Naive thymus-derived CD4-positive, alpha-beta T cell (primary cell): Measurements from ENCODE around the gene AKT3. TPM values are rescaled to one million over a fixed set of nuclear protein-coding genes. Genes with fewer than 3 reads are reported as not detected.
A peak's percentile ranks its signal among the peaks of the same experiment; 100 is the strongest.

Experiments used
- ATAC-seq: fragments of 150-1000 bp; cut with Tn5 transposase; 2 replicates; pipeline ENCODE4 v1.10.0; 2021; ENCODE audit warnings: mild to moderate bottlenecking, moderate library complexity
- CTCF ChIA-PET: fragments of 350-600 bp; sonication (Branson Sonifier 250); formaldehyde crosslinking; loops from one replicate; lab custom pipeline; 2021; ENCODE audit warnings: antibody characterized with exemption; lab: Charles Lee
- POLR2A ChIA-PET: fragments of 350-600 bp; sonication (Branson Sonifier 250); formaldehyde crosslinking; loops from one replicate; lab custom pipeline; 2021; ENCODE audit warnings: antibody characterized with exemption, inconsistent platforms; lab: Charles Lee
- DNase-seq, 9 donors: peaks; one replicate each; pipeline versions ENCODE4 v3.0.0 to v3.0.0-alpha.2; 2020 to 2022; ENCODE audit warnings: mixed read lengths in 1 of 9
- H3K27ac ChIP-seq: one replicate; pipeline ENCODE4 v1.7.0; 2013; ENCODE audit warnings: mild to moderate bottlenecking, low read depth, low read length, moderate library complexity
- H3K27me3 ChIP-seq, 2 donors: one replicate each; pipeline ENCODE4 v1.7.0; 2013; ENCODE audit warnings: low read length in 2 of 2, mild to moderate bottlenecking in 2 of 2, moderate library complexity in 2 of 2; ENCODE audit not compliant: control insufficient read depth in 2 of 2, insufficient read depth in 2 of 2
- H3K36me3 ChIP-seq, 3 experiments: 1 replicate in 2 of 3; 2 replicates in 1 of 3; pipeline ENCODE4 v1.7.0; 2013; ENCODE audit warnings: low read length in 3 of 3, mild to moderate bottlenecking in 3 of 3, moderate library complexity in 1 of 3; ENCODE audit not compliant: insufficient read depth in 3 of 3, control insufficient read depth in 2 of 3
- H3K4me1 ChIP-seq, 2 donors: one replicate each; pipeline ENCODE4 v1.7.0; 2013; ENCODE audit warnings: low read length in 2 of 2, mild to moderate bottlenecking in 2 of 2, moderate library complexity in 1 of 2; ENCODE audit not compliant: control insufficient read depth in 2 of 2, insufficient read depth in 2 of 2
- H3K4me3 ChIP-seq: 2 replicates; pipeline ENCODE4 v1.7.0; 2013; ENCODE audit warnings: mild to moderate bottlenecking, low read length
- H3K9me3 ChIP-seq, 3 experiments: 1 replicate in 2 of 3; 2 replicates in 1 of 3; pipeline ENCODE4 v1.7.0; 2013; ENCODE audit warnings: low read length in 3 of 3; ENCODE audit not compliant: control insufficient read depth in 2 of 3
- H3K27ac Mint-ChIP-seq, 9 donors: one replicate each; pipeline ENCODE4 v1.8.0; 2020 to 2022; ENCODE audit warnings: mixed read lengths in 9 of 9, mild to moderate bottlenecking in 8 of 9, moderate library complexity in 5 of 9, inconsistent platforms in 2 of 9
- H3K27me3 Mint-ChIP-seq, 5 donors: one replicate each; pipeline ENCODE4 v1.8.0; 2021 to 2022; ENCODE audit warnings: mixed read lengths in 5 of 5, mild to moderate bottlenecking in 1 of 5
- H3K36me3 Mint-ChIP-seq, 5 donors: one replicate each; pipeline ENCODE4 v1.8.0; 2020 to 2022; ENCODE audit warnings: mixed read lengths in 5 of 5, mild to moderate bottlenecking in 3 of 5, inconsistent platforms in 1 of 5
- H3K4me1 Mint-ChIP-seq, 7 donors: one replicate each; pipeline ENCODE4 v1.8.0; 2020 to 2022; ENCODE audit warnings: mixed read lengths in 7 of 7, mild to moderate bottlenecking in 3 of 7, inconsistent platforms in 1 of 7
- H3K4me3 Mint-ChIP-seq, 10 donors: one replicate each; pipeline ENCODE4 v1.8.0; 2020 to 2022; ENCODE audit warnings: mild to moderate bottlenecking in 10 of 10, mixed read lengths in 10 of 10, moderate library complexity in 6 of 10, inconsistent platforms in 2 of 10
- H3K9me3 Mint-ChIP-seq, 11 donors: one replicate each; pipeline ENCODE4 v1.8.0; 2020 to 2022; ENCODE audit warnings: mixed read lengths in 11 of 11, mild to moderate bottlenecking in 4 of 11, inconsistent platforms in 1 of 11, moderate library complexity in 1 of 11
- intact Hi-C, 2 donors: fragments of 100-400 bp; cut with micrococcal nuclease; formaldehyde crosslinking; loops; one replicate each; pipeline ENCODE4 v1.15.1; 2023
- polyA plus RNA-seq, 2 donors: library from polyadenylated mRNA; unstranded; fragments of 300-500 nt; fragmentation: Illumina TruSeq; gene quantifications; one replicate each; pipeline ENCODE4 v1.2.3, GENCODE V29; 2021
- total RNA-seq, 6 experiments: library from RNA in 5 of 6; stranded (reverse) in 5 of 6; gene quantifications; 1 replicate in 5 of 6; 2 replicates in 1 of 6; pipeline ENCODE4 v1.2.3 and lab custom pipeline; 2021 to 2026

AKT3 gene
- total and polyA plus RNA-seq, 7 experiments from 2014 or later: 1.6 to 123 (median 69.4) TPM

GRCh38 chr1:243471754-243472745, 378.0 kb downstream of the AKT3 start:
- intact Hi-C loops: loop anchor here in 1 of 2 donors (5.0 kb wide), 1 partner anchor 275 kb away; no protein-coding TSS in a partner anchor
- peak overlapping the region in 2 of 10 donors; percentile 41 to 85 for H3K4me3 Mint-ChIP-seq
- no peaks in the 10 kb centered on the region for H3K27me3 ChIP-seq
- CTCF ChIA-PET: no interaction called here
- peak overlapping the region in 2 of 9 donors; percentile 26 to 63 for H3K27ac Mint-ChIP-seq
- DNase-seq: no peak
- POLR2A ChIA-PET: no interaction called here
- no peak overlapping the region for H3K4me3 ChIP-seq
- H3K9me3 Mint-ChIP-seq: no peaks in the 10 kb centered on the region
- peaks cover 0 to 27% (median 15%) of the 10 kb centered on the region in 5 donors for H3K36me3 Mint-ChIP-seq
- peaks cover 9 to 20% (median 13%) of the 10 kb centered on the region in 7 donors for H3K4me1 Mint-ChIP-seq
- no peaks in the 10 kb centered on the region for H3K9me3 ChIP-seq
- ATAC-seq: peak; percentile 60
- no peaks in the 10 kb centered on the region for H3K27me3 Mint-ChIP-seq
- H3K36me3 ChIP-seq: no peaks in the 10 kb centered on the region
- H3K4me1 ChIP-seq: no peaks in the 10 kb centered on the region
- no peak overlapping the region for H3K27ac ChIP-seq

DNA sequence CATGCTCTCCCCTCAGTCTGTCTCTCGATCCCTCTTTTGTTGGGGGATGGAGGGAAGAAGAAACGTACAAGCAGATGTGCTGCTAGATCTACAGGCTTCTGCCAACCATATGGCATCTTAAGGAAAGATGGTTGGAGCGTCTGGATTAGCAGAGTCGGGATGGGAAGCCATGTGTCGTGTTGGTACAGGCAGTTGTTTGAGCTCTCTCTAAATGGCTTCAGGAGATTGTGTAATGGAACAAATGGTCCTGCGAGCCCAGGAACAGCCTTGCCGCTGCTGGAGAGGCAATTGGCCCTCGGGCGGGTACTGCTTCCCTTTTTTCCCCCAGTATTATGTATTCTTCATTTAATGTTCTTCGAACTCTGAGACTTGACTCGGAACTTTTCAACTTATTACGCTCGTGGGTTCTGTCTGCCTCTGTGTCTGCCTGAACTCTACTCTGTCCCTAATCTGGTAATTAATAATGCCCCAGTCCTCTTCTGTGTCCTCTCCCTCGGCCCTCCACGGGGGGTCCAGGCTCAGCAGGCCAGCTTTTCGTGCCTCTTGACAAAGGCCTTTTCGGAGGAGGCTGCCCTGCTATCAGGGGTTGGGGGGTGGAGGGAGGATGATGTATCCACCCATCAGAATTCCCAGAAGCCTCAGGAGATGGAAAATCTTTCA, 378.9 kb downstream of the AKT3 start:
- H3K36me3 Mint-ChIP-seq: peaks cover 0 to 24% (median 10%) of the 10 kb centered on the region in 5 donors
- Histone ChIP-seq H3K36me3 (no peaks in the 10 kb centered on the region), H3K27me3 (no peaks in the 10 kb centered on the region), H3K4me3 (no peak overlapping the region), H3K27ac (no peak overlapping the region), H3K9me3 (no peaks in the 10 kb centered on the region), H3K4me1 (no peaks in the 10 kb centered on the region)
- DNase-seq (no peak), ATAC-seq (no peak)
- H3K9me3 Mint-ChIP-seq: no peaks in the 10 kb centered on the region
- H3K4me3 Mint-ChIP-seq: no peak overlapping the region
- intact Hi-C loops: loop anchor here in 1 of 2 donors (5.0 kb wide), 1 partner anchor 276 kb away; no protein-coding TSS in a partner anchor
- peak overlapping the region in 1 of 9 donors; percentile 2 for H3K27ac Mint-ChIP-seq
- H3K4me1 Mint-ChIP-seq: peaks cover 9 to 20% (median 13%) of the 10 kb centered on the region in 7 donors
- ChIA-PET CTCF (no interaction called here), POLR2A (no interaction called here)
- no peaks in the 10 kb centered on the region for H3K27me3 Mint-ChIP-seq

- Histone ChIP-seq H3K9me3 (no peaks in the 10 kb centered on the region), H3K36me3 (no peaks in the 10 kb centered on the region), H3K27me3 (no peaks in the 10 kb centered on the region), H3K27ac (no peak overlapping the region), H3K4me1 (no peaks in the 10 kb centered on the region), H3K4me3 (no peak overlapping the region)
- no peak for ATAC-seq
- peak overlapping the region in 1 of 9 donors; percentile 2 for H3K27ac Mint-ChIP-seq
- H3K36me3 Mint-ChIP-seq: peaks cover 0 to 19% (median 6%) of the 10 kb centered on the region in 5 donors
- H3K4me3 Mint-ChIP-seq: no peak overlapping the region
- H3K4me1 Mint-ChIP-seq: peaks cover 9 to 20% (median 13%) of the 10 kb centered on the region in 7 donors
- no peaks in the 10 kb centered on the region for H3K27me3 Mint-ChIP-seq
- no peak for DNase-seq
- no peaks in the 10 kb centered on the region for H3K9me3 Mint-ChIP-seq
- intact Hi-C loops: loop anchor here in 1 of 2 donors (5.0 kb wide), 1 partner anchor 277 kb away; no protein-coding TSS in a partner anchor
- POLR2A ChIA-PET: no interaction called here
- CTCF ChIA-PET: no interaction called here
Observed at GRCh38 chr1:243470502-243470901, 379.5 kb downstream of the AKT3 start.

- H3K36me3 ChIP-seq: no peaks in the 10 kb centered on the region
- Mint-ChIP-seq H3K9me3 (no peaks in the 10 kb centered on the region), H3K4me1 (peaks cover 9 to 20% (median 13%) of the 10 kb centered on the region in 7 donors), H3K4me3 (no peak overlapping the region), H3K36me3 (peaks cover 0 to 25% (median 6%) of the 10 kb centered on the region in 5 donors), H3K27ac (no peak overlapping the region), H3K27me3 (no peaks in the 10 kb centered on the region)
- no peaks in the 10 kb centered on the region for H3K27me3 ChIP-seq
- no peak overlapping the region for H3K27ac ChIP-seq
- H3K4me3 ChIP-seq: no peak overlapping the region
- no peak for DNase-seq
- intact Hi-C loops: no loop called here
- ChIA-PET POLR2A (interaction anchor here (0.6 kb wide), 1 partner anchor 962 kb away, joined by 3 read pairs; no protein-coding TSS in a partner anchor), CTCF (no interaction called here)
- ATAC-seq: no peak
- H3K9me3 ChIP-seq: no peaks in the 10 kb centered on the region
- H3K4me1 ChIP-seq: no peaks in the 10 kb centered on the region
Observed at GRCh38 chr1:243469497-243469896, 380.5 kb downstream of the AKT3 start.

- H3K4me1 Mint-ChIP-seq: peaks cover 0 to 5% (median 0%) of the 10 kb centered on the region in 7 donors
- no peaks in the 10 kb centered on the region for H3K27me3 Mint-ChIP-seq
- no peak overlapping the region for H3K27ac ChIP-seq
- intact Hi-C loops: no loop called here
- H3K9me3 Mint-ChIP-seq: no peaks in the 10 kb centered on the region
- H3K4me3 ChIP-seq: no peak overlapping the region
- CTCF ChIA-PET: no interaction called here
- POLR2A ChIA-PET: no interaction called here
- no peaks in the 10 kb centered on the region for H3K9me3 ChIP-seq
- peaks cover 4 to 43% (median 8%) of the 10 kb centered on the region in 5 donors for H3K36me3 Mint-ChIP-seq
- no peak overlapping the region for H3K4me3 Mint-ChIP-seq
- ATAC-seq (no peak), DNase-seq (no peak)
- H3K27ac Mint-ChIP-seq: no peak overlapping the region
- peaks cover 0 to 10% (median 0%) of the 10 kb centered on the region in 3 experiments for H3K36me3 ChIP-seq
- no peaks in the 10 kb centered on the region for H3K4me1 ChIP-seq
- no peaks in the 10 kb centered on the region for H3K27me3 ChIP-seq
Observed at GRCh38 chr1:243465738-243466137, 384.3 kb downstream of the AKT3 start.

DNA sequence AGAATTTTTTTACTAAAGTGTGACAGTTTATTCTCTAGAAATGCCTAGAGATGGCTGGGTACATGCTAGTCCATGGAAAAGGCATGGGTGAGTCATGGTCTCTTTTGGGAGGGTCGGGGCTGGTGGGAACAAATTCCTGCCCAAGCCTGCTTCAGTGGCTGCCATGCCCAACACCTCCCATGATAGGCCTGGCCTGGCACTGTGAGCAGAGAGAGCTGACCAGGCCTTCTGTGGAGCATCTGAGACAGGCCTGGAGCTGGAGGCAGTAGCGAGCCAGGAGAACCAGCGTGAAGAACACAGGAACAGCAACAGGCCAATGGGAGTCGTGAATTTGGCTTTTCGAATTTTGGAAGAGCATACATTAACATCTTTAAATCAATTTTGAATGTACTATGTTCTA, 385.0 kb downstream of the AKT3 start:
- H3K27ac ChIP-seq: no peak overlapping the region
- no peak overlapping the region for H3K27ac Mint-ChIP-seq
- H3K4me1 ChIP-seq: no peaks in the 10 kb centered on the region
- peaks cover 4 to 43% (median 8%) of the 10 kb centered on the region in 5 donors for H3K36me3 Mint-ChIP-seq
- ChIA-PET CTCF (no interaction called here), POLR2A (no interaction called here)
- no peaks in the 10 kb centered on the region for H3K27me3 Mint-ChIP-seq
- ATAC-seq (no peak), DNase-seq (no peak)
- no peak overlapping the region for H3K4me3 ChIP-seq
- intact Hi-C loops: no loop called here
- H3K9me3 Mint-ChIP-seq: no peaks in the 10 kb centered on the region
- no peaks in the 10 kb centered on the region for H3K9me3 ChIP-seq
- peaks cover 0 to 5% (median 0%) of the 10 kb centered on the region in 7 donors for H3K4me1 Mint-ChIP-seq
- peaks cover 0 to 15% (median 0%) of the 10 kb centered on the region in 3 experiments for H3K36me3 ChIP-seq
- H3K4me3 Mint-ChIP-seq: no peak overlapping the region
- H3K27me3 ChIP-seq: no peaks in the 10 kb centered on the region
